Activated CD4-positive, alpha-beta T cell treated with anti-CD3 and anti-CD28 coated beads, Interleukin-2, amount 50 U/mL, for 48 hours (primary cell): Measurements from ENCODE around the gene MED10.

Experiments
- DNase-seq, 2 experiments: peaks; one replicate each; pipeline ENCODE4 v3.0.0-alpha.2; 2020

Gene MED10

DNA sequence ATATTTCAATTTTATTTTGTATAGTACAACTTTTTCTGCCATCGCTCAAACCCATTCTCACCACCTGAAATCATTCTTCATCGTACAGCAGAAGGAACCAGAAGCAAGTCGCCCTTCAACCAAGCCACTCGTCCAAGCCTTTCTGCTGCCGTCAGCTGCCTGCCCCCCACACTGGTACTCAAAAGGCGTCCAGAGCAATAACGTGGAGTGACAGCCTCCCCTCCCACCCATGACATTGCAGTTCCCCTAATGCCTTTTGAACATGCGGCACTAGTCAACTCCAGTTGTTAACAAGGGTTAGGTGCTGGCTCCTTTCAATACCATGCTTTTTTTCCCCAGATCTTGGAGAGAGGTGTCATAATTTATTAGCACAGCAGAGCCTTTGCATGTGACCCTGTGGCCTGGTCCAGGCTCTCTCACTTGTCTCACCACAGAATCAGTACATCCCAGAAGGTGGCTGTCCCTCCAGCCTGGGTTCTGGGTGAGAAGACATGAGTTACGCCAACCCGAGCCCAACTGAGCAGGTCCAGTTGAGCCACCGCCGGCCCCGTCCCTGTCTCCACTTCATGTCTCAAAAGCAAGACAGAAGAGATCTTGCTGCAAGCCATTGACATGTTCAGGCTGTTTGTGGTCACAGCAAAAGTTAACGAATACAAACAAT is 20.4 kb upstream of the MED10 start:
- DNase-seq = no peak

DNA sequence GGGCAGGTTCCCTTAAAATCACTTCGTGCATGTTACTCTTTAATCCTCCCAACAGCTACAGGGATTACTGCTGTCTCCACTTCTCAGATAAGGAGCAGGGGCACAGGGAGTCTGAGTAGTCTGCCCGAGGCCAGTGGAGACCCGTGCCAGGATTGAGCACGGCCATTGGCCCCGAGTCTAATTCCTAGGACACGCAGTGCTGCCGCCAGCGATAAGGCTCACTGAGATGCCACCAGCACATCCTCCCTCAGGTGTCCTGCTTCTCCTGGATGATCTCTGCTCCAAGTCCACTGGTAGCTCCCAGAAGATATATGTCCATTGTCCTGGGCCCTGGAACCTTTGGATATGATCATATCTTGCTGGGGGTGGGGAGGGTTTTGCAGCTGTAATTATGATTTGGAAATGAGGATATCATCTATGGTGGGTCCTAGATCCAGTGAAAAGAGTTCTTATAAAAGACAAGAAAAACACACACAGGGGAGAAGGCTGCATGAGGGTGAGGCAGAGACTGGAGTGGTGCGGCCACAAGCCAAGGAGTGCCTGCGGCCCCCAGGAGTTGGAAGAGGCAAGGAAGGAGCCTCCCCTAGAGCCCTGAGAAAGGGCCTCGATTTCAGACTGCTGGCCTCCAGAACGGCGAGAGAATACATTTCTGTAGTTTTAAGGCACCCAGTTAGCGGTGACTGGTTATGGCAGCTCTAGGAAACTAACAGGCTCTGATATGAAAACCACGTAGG is 19.4 kb upstream of the MED10 start:
- no peak for DNase-seq

DNA sequence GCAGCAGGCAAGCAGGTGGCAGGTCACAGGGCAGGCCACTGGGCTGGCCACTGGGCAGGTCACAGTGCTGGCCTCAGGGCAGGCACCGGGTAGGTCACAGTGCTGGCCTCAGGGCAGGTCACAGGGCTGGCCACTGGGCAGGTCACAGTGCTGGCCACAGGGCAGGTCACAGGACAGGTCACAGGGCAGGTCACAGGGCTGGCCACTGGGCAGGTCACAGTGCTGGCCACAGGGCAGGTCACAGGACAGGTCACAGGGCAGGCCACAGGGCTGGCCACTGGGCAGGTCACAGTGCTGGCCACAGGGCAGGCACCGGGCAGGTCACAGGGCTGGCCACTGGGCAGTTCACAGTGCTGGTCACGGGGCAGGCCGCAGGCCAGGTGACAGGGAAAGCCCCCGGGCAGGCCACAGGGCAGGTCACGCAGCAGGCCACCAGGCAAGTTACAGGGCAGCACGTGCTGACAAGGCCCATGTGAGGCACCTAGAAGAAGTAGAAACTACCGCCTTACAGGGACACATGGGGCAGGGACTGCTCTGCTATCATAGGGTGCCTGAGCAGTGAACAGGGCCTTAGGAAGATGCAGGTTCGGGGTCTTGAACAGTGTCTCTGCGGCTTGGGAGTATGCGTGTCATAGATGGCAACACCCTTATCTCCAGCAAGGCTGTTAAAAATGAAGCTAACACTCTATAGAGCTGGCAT is 18.6 kb upstream of the MED10 start:
- DNase-seq = no peak

- no peak for DNase-seq
Measured at GRCh38 chr5:6396043-6396442, 17.7 kb upstream of the MED10 start.

DNA sequence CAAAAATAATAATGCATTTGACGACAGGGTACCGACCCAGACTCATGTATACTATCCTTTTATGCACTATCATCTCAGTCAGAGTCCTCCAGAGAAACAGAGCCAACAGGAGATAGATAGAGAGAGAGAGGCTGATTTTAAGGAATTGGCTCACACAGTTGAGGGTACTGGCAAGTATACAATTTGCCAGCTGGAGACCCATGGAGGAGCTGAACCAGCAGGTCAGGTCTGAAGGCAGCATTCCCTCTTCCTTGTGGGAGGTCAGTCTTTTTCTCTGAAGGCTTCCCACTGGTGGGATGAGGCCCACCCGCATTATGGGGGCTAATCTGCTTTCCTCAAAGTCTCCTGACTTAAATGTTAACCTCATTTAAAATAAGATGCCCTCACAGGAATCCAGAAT is 17.3 kb upstream of the MED10 start:
- DNase-seq = no peak

- no peak for DNase-seq
Measured at GRCh38 chr5:6395102-6395445, 16.7 kb upstream of the MED10 start.

DNA sequence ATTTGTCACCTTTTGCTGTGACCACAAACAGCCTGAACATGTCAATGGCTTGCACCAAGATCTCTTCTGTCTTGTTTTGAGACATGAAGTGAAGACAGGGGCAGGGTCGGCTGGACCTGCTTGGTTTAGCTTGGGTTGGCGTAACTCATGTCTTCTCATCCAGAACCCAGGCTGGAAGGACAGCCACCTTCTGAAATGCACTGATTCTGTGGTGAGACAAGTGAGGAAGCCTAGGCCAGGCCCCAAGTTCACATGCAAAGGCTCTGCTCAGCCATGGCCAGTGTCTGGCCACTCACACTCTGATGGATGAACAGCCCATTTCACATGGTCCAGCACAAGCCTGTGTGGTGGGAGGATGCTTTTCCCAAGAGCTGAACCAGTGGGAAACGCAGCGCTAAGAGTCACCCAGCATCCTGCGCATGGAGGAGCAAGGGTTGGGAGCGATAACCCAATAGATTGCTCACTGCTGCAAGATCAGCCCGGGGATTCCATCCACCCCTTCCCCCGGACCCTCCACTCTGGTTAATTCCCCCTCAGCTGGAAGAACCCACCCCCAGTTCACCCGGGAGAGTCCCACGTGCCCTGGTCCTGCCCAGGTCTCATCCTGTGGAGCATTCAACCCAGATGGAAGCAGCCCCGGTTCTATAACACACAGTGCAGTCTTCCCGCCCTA is 16.2 kb upstream of the MED10 start:
- no peak for DNase-seq

- no peak for DNase-seq
Measured at GRCh38 chr5:6393596-6394194, 15.3 kb upstream of the MED10 start.

GRCh38 chr5:6392561-6392960 is 14.2 kb upstream of the MED10 start:
- no peak for DNase-seq

DNA sequence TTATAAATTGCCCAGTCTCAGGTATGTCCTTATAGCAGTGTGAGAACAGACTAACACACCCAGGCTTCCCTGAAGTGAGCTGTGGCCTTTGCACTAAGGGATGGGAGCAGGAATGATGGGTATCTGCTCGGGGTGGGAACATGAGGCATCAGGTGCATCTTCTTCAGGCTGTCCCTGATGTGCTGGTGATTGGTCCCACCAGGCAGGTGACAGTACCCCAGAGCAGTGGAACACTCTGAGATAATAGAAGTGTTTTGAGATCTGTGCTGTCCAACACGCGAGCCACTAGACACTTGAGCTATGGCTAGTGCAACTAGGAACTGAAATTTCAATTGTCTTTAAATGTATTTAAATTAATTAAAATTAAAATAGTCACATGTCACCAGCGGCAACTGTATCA is 12.8 kb upstream of the MED10 start:
- no peak for DNase-seq

- no peak for DNase-seq
Measured at GRCh38 chr5:6389946-6390530, 11.7 kb upstream of the MED10 start.

- DNase-seq = no peak
Measured at GRCh38 chr5:6389397-6389796, 11.1 kb upstream of the MED10 start.

- DNase-seq = no peak
Measured at GRCh38 chr5:6387970-6388369, 9.6 kb upstream of the MED10 start.

GRCh38 chr5:6386271-6386670 is 7.9 kb upstream of the MED10 start:
- no peak for DNase-seq

DNA sequence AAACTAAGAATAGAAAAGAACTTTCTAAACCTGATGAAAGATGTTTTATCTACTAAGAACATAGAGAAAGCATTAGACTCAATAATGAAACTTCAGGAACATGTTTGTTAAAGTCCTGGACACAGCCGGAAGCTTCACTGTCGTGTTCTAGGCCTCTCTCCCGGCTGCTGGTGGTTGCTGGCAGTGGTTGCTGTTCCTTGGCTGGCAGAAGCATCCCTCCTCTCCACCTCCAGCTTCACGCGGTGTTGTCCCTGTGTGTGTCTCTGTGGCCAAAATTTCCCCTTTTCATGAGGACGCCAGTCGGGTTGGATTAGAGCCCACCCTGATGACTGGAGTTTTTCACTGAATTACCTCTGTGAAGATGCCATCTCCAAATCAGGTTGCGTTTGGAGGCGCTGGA is 6.5 kb upstream of the MED10 start:
- no peak for DNase-seq

DNA sequence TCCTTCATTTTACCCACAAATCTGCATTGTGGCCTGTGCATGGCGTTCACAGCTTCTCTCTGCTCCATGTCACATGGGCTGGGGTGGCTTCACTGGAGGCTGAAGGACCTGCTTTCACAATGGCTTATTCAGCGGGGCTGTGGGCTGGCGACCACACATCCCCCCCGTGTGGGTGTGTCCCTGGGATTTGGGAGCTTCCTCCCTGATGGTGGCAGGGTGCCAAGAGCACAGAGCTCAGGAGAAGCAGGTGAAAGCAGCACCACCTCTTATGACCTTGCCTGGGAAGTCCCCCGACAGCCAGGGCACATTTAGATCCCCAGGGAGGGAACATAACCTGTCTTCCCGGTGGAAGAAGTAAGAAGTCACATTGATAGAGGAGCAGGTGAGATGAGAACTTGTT is 5.0 kb upstream of the MED10 start:
- no peak for DNase-seq

- no peak for DNase-seq
Measured at GRCh38 chr5:6379246-6379645, 899 bp upstream of the MED10 start.

- DNase-seq = no peak
Measured at GRCh38 chr5:6378766-6379103, 388 bp upstream of the MED10 start.

- DNase-seq = no peak
Measured at GRCh38 chr5:6377582-6377904, 804 bp downstream of the MED10 start.

- DNase-seq = peak in 1 of 2 experiments; percentile 37
Measured at GRCh38 chr5:6376974-6377520, 1.3 kb downstream of the MED10 start.

- DNase-seq = no peak
Measured at GRCh38 chr5:6373081-6373846, 5.1 kb downstream of the MED10 start.
